Inferior parietal cortex (tissue), 1 donor: ENCODE results near the gene RNF41.

Experiments
- DNase-seq: peaks from one replicate; pipeline ENCODE4 v3.0.0-alpha.2; 2016; ENCODE audit errors: extremely low spot score

Gene RNF41

GRCh38 chr12:56243731-56244181, 22.0 kb upstream of the RNF41 start:
- DNase-seq = no peak

GRCh38 chr12:56242986-56243385, 21.3 kb upstream of the RNF41 start:
- DNase-seq = no peak

GRCh38 chr12:56241424-56242303, 19.9 kb upstream of the RNF41 start:
- DNase-seq = no peak

- DNase-seq = no peak
Observed at GRCh38 chr12:56237552-56237951, 15.8 kb upstream of the RNF41 start.

- no peak for DNase-seq
Observed at GRCh38 chr12:56236985-56237384, 15.3 kb upstream of the RNF41 start.

GRCh38 chr12:56236091-56236490, 14.4 kb upstream of the RNF41 start:
- DNase-seq = no peak

GRCh38 chr12:56234746-56235436, 13.2 kb upstream of the RNF41 start:
- DNase-seq = no peak

- DNase-seq = no peak
Observed at GRCh38 chr12:56231184-56231582, 9.5 kb upstream of the RNF41 start.

GRCh38 chr12:56230432-56231183, 8.9 kb upstream of the RNF41 start:
- DNase-seq = no peak

GRCh38 chr12:56229916-56230431, 8.3 kb upstream of the RNF41 start, which contains the start of gene SLC39A5:
TSS of gene SLC39A5 (plus strand) at chr12:56230051. CDS start at chr12:56231275, 1,224 bp downstream.
- no peak for DNase-seq

- no peak for DNase-seq
Observed at GRCh38 chr12:56229082-56229481, 7.4 kb upstream of the RNF41 start.

- no peak for DNase-seq
Observed at GRCh38 chr12:56224954-56225353, 3.2 kb upstream of the RNF41 start.

GRCh38 chr12:56224102-56224701, 2.5 kb upstream of the RNF41 start, which contains the start of gene NABP2:
TSS of gene NABP2 (plus strand) at chr12:56224342. CDS start at chr12:56224857, 515 bp downstream.
- peak; percentile 99 for DNase-seq

GRCh38 chr12:56223571-56224101, 1.9 kb upstream of the RNF41 start:
- no peak for DNase-seq

GRCh38 chr12:56222531-56222895, 791 bp upstream of the RNF41 start:
- DNase-seq = no peak

GRCh38 chr12:56221232-56221756, 428 bp downstream of the RNF41 start:
- peak; percentile 13 for DNase-seq

GRCh38 chr12:56220611-56221231, 1.0 kb downstream of the RNF41 start:
- DNase-seq = peak; percentile 8

- DNase-seq = no peak
Observed at GRCh38 chr12:56219840-56220239, 1.9 kb downstream of the RNF41 start.

- DNase-seq = no peak
Observed at GRCh38 chr12:56216461-56216860, 5.3 kb downstream of the RNF41 start.

- no peak for DNase-seq
Observed at GRCh38 chr12:56213878-56214277, 7.8 kb downstream of the RNF41 start.
